NCI-H2227 (cell line): ENCODE measurements around the gene SUGP1.

Experiments used
- DNase-seq: peaks from one replicate; lab custom pipeline; 2025; ENCODE audit not compliant: unreplicated experiment; lab: John Stamatoyannopoulos, UW

SUGP1 gene

DNA sequence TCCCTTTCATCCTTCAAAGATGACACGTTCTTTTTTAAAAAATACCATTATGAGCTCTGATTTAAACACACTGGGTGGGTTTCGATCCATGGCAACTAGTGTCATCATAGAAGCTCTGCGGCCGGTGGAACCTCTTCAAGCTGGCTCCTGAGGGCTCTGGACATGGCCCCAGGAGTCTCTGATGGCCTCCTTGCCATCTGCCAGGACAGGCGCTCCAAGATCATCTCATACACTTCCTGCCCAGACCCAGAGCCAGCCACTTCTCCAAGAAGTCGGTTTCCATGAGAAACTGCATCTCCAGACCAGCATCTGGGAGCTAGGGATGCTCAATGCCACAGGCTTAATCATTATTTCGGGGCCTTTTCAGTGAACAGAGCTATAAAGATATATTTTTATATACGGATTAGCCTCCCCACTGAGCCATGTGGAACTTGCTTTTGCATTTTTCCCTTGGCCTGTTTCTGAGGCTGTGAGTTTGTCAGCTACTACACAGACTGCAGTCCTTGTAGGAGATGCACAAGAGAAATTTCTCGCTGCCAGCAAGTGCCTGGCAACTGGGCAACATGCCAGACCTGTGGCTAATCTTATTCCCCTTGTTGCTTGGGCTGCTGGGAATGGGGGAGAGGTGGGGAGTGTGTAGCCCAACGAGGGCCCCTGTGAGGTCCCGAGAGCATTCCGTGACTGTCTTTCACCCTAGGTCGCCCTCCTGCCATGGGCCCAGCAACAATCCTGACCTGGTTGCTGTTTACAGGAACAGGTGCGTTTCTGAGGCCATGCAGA, 15.9 kb downstream of the SUGP1 start:
- no peak for DNase-seq

DNA sequence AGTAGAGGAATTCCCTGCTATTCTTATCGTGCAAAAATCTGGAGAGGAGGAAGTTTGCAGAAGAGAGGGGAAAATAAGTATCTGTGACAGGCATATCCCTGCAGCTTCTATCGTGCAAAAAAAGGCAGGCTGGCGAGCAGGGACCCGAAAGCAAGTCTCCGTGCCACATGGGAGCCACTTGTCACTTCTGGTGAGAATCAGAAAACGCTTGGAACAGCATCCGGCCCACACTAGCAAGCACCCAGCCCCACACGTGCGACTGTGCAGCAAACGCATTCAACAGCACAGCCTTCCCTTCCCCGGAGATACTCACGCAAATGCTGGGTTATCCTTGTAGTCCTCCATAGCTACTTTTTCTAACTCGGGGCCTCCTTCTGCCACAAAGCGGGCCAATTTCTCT, 16.9 kb downstream of the SUGP1 start:
- no peak for DNase-seq

DNA sequence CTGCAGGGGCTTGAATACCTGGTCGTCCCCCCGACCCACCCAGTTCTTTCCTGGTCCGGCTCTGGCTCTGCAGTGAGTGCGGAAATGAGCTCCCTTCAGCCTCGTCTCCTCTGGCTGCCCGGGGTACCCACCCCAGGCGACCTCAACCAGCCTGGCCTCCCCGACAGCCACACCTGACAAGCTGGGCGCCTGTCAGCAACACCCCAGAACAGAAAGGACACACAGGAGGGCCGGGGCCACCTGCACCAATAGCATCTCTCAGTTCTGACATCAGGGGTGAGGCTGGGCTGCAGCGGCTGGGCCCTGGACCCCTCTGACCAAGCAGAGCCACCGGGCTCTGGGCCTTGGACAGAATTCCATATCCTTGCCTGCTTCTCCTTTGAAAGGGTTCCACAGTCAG, 19.7 kb downstream of the SUGP1 start:
- DNase-seq: no peak

DNA sequence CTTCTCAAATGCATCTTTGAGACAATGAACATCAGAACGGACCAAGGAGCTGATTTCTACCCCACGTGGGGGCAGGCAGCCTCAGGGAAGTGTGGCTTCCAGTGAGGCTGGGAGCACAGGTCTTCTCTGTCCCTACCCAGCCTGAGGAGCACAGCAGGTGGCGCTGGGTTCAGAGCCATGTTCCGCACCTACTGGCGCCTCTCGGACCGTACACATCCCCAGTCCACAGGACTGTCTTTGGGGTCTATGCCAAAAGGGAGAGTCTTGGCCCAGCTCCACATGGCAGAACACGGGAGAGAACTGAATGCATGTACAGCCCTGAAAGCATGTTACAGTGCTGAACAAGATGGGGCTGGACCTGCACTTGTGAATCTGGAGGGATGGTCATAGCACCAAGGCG, 22.6 kb downstream of the SUGP1 start:
- DNase-seq: no peak

DNA sequence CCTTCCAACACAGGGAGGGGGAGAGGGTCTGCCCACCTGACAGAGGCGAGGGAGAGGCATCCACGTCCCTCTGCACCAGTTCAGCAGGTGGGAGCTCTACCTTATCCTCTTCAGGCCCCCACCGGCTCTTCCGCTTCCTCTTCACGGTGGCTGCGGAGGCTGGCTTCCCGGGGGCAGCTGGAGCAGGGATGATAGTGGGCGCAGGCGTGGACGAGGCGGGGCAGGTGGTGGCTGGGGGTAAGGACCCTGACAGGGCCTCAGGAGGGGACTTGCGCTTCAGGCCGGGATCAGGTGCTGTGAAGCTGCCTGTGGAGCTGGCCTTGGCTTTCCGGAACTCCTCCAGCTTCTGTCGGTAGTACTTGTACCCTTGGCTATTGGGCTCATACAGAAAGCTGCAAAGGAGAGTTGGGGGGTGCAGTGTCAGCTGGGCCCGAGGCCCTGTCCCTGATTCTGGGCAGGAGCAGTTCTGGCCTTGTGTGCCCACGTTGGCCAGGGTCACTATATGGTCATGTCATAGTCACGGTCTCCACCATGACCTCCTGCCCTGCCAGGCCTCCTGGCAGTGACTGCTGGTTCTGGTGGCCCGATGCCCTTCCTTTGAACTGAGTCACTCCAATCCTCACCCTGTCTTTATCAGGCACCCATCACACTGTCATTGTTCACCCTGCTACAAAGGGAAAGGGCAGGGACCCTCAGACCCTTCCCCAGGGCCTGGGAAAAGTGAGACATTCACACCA, 23.2 kb downstream of the SUGP1 start:
- DNase-seq: no peak

DNA sequence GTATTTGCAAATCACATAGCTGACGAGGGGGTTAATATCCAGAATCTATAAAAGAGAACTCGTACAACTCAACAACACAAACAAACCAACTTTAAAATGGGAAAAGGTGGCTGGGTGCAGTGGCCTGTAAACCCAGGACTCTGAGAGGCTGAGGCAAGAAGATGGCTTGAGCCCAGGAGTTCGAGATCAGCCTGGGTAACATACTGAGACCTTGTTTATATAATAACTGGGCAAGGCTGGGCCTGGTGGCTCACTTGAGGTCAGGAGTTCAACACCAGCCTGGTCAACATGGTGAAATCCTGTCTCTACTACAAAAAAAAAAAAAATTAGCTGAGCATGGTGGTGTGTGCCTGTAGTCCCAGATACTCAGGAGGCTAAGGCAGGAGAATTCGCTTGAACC, 25.4 kb downstream of the SUGP1 start:
- no peak for DNase-seq

DNA sequence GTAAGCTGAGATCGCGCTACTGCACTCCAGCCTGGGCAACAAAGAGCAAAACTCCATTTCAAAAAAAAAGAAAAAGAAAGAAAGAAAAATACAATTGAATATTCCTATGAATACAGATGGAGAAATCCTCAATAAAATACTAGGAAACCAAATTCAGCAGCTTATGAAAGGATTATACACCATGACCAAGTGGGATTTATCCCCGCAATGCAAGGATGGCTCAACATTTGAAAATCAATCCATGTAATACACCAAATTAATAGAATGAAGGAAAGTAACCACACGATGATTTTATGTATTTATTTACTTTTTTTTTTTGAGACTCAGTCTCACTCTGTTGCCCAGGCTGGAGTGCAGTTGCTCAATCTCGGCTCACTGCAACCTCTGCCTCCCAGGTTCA, 27.7 kb downstream of the SUGP1 start:
- DNase-seq: no peak

DNA sequence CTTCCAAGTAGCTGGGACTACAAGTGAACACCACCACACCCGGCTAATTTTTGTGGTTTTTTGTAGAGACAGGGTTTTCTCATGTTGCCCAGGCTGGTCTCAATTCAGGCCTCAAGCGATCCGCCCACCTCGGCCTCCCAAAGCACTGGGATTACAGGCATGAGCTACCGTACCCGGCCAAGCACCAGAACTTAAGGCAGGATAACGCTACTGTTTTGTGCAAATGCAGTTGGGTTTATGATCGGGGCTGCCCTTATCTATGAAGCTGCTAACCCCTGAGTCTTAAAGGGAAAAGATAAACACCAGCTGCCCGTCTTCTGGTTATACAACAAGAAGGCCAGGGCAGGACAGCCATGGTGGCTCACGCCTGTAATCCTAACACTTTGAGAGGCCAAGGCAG, 34.6 kb downstream of the SUGP1 start:
- no peak for DNase-seq

DNA sequence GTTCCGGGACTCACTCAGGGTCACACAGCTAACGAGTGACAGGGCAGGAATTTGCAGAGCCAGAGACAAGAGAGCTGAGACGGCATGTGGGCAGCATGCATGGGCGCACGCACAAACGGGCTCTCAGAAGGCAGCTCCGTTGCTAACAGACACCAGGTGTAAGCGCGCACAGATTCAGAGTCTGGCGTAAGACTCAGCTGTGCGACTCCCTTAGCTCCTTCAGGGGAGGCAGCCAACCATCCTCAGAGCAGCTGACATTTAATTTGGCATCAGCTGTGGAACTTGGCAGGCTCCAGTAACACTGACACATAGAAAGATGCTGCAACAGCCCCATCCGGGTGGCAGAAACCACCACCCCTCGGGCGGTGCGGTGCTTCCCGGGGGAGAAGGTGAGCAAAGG, 39.7 kb downstream of the SUGP1 start:
- DNase-seq: no peak

DNA sequence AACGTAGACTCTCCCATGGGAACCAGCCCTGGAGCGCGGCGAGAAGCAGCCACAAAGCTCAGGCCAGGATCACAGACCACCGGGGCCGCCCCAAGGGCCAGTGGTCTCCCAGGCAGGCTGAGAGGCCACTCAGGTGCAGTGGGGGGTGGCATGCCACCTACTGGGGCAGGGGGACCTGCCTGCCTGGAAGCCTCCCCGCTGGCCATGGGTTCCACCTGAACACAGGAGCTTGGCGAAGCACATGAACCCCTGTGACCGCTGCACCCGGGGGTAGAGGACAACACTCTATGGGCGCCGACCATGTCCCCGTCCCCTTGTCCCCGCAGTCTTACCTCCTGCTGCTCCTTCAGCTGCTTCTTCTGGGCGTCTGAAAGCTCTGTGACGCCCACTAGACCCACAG, 40.5 kb downstream of the SUGP1 start:
- DNase-seq: no peak

DNA sequence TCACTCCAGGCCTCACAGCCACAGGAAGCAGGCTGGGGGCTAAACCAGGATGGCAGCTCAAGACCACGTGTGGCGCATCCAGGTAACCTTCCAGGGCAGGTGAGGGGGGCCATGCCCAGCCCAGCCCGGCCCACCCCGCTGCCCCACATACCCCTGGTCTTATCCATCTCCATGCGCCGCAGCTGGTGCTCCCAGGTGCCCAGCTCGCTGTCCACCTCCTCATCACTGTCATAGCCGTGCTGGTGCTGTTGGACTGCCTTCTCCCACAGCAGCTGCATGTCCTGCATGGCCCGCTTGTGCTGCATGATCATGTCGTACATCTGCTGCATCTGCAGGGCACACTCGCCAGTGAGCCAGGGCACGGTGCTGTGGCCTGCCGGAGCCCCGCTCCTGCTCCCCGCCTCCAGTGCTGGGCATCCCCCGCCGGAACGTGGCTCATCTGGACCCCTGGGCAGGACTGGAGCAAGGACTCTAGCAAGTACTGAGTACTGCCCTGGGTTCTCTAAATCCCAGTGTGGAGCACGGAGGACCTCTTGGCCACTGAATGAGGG, 41.2 kb downstream of the SUGP1 start:
- no peak for DNase-seq

DNA sequence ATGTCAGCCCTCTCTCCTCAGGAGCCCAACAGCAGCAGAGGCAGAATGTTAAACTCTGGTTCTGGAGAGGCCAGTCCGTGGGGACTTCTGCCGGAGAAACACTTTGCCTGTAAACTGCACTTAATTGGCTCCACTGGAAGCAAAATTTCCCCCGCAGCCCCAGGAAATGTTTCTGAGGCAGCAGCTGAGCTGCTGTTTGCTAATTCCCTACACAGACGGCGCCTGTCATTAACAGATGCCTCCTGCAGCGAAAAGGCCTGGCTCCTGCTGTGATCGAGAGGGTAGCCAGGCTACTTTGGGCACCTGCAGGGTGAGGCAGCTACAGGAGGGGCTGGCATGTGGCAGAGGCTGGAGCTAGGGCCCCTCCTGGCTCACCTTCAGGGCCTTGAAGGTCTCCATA, 42.0 kb downstream of the SUGP1 start:
- peak; percentile 22 for DNase-seq

DNA sequence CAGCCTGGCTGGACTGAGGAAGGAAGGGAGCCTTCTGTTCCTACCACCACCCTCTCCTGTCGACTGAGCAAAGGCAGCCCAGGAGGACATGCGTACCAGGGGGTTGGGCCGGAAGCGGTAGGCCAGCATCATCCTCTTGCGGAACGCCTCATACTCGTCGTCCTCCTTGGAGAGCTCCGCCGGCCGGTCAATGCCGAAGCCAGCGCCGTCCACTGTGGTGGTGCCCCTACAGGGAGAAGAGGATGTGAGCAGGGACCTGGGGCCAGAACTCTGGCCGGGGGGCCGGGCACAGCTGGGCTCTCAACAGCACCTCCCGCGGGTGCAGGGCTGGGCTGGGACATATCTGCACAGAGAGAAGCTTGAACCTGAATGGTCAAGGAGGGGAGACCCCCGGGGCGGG, 43.5 kb downstream of the SUGP1 start:
- DNase-seq: no peak

DNA sequence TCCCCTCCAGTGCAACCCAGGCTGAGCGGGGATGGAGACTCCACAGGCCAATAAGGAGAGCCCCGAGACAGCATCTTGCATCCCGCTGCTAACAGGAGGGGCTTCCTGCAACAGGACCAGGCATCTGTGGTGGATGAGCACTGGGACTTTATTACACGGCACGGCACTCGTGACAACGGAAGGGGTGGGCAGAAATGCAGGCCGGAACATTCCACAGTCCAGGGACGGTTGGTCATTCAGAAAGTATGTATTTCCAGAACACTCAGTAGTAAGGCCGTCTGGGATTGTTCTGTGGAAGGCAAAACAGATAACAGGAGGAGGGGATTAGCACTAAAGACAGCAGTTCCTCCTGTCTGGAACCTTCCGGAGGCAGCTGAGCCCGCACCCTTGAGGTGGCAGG, 43.9 kb downstream of the SUGP1 start:
- no peak for DNase-seq

DNA sequence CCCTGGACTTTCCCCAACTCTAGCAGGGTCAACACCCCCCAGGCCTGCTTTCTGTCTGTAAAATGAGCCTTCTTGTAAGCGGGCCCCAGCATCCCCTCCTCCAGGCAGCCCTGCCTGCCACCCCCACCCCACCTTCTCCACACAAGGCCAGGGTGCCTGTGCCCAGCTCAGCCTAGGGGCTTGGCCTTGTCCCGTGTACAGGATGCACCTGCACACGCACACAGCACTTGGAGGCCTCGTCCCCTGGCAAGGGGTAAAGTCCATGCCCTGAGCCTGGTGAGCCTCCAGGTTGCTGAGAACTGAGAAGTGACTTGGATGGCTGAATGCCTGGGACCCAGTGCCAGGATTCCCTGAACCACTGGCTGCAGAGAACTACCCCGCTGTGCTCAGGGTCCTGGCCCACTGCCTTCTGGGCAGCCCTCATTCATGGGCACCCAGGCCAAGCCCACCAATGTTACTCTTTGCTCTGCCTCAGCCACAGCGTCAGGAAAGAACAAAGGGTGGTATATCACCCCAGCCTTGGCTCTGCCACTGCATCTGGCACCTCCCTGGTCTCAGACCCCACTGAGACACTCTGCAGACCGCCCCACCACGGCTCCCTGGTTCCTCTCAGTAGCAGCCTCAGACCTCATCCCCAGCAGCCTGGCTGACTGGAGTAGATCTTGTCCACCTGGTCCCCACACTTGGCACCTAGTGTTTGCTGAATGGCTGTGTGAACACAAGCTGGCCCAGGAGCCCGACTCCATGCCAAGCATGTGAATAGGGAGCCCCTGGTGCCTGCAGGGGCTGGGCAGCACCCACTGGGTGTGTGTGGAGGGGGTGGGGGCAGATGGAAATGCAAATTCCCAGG, 45.4 kb downstream of the SUGP1 start:
- no peak for DNase-seq

DNA sequence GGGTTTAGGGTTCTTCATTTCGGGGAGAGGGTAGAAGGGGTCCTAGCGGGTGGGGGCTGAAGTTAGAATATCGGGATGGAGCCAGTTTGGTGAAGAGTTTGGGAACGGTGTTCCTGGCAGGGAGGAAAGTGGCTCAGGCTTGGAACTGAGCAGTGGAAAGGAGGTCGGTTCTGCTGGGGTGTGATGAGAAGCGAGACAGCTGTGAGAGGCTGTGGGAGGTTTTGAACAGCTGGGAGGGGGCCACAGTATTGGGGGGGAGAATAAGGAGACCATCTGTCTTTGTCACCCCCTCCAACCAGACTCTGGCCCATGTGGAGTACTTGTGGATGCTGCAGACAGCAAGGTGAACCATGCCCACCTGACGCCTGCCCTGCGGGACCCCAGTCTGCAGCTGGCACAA, 46.2 kb downstream of the SUGP1 start:
- DNase-seq: no peak

DNA sequence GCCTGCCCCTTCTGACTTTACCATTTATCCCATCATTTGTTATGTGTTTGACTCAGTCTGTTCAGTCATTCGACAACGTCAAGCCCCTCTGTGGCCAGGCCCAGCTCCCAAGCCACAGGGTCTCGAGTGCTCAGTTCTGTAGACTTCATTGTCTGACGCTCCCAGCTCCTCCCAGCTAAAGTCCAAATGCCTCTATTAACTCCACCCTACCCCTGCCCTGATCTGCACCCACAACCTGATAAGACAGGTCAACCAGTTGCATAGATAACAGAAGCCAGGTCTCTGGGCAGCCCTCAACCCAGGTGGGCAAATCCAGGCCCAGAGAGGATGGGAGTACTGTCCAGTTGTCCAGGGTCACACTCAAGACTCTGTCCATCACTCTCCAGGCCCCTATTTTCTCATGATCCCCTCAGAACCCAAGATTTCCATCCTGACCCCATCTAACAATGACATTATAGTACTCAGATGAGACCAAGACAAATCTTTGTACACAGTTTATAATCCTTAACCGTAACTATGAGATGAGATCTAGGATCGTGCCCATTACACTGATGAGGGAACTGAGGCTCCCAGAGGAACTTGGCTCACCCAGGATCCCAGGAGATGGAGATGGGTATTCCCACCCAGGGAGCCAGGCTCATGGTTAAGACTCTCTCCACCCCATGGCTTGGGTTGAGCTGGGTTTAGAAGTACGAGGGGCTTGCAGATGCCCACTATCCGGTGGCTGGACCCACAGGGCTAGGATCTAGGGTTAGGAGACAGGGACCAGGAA, 48.3 kb downstream of the SUGP1 start:
- no peak for DNase-seq

DNA sequence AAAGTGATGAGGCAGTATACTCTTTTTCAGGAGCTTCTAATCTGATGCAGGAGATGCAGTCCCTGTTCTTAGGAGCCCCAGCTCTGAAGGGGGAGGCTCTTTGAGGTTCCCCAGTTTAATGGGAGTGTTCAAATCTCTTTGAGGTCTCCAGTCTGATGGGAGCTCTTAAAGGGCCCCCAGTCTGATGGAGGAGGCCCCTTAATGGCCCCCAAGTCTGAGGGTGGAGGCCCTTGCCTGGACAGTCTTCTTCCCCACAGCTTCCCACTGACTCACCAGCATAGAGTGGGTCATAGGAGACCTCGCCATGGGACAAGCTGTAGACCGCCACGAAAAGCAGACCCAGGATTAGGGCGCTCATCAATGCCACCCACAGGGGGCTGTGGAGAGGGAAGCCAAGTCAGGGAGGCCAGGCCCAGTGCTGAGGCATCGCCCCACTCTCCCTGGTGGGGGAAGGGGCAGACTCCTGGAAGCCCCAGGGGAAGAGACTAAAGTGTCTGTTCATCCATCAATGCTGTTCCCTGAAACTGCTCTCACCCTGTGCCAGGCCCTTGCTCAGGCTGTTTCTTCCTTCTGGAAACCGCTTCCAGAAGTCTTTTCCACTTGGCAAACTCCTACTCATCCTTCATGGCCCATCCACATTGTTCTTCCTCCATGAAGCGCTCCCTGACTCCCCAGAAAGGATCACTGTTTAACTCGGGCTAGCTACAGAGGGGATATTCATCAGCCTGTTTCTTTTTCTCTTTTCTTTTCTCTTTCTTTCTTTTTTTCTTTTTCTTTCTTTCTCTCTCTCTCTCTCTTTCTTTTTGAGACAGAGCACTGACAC, 49.3 kb downstream of the SUGP1 start:
- no peak for DNase-seq

DNA sequence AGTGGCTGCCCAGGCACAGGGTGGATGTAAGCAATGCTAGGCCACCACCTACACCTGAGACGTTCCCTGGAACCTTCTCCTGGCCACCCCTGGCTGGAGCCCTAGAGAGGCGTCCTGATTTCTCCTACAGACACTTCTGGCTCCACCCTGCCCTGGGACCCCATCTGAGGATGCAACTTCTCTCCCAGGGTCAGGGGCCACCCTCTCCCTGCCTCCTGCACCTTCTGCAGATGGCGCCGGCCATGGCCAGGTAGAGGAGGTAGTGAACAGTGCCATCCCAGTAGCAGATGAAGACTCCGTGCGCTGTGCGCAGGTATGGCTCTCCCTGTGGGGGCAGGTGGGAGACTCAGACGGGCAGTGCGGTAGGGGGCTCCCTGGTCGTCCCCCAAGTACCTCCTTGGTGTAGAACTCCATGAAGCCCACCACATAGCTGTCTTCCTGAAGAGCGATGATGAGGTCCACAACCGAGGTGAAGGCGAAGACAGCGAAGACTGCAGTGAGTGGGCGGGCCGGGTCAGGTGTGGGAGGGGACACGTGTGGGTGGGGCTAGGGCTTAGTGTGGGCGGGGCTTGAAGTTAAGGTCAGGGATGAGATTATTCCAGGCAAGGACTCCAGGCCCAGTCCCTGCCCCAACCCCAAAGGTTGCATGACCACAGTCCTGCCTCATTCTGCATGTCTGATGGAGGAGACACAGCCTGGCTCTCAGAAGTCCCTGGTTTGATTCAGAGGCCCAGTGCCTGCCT, 50.2 kb downstream of the SUGP1 start:
- no peak for DNase-seq
